Spleen (tissue), 7 donors: Measurements from ENCODE around the gene EYA2.

Source experiments
- CTCF ChIP-seq, 11 experiments: fragments of 200-600 bp in 7 of 11; fragments of 450-650 bp in 4 of 11; sonication (generic) in 4 of 11; IDR thresholded peaks in 8 of 11; conservative IDR thresholded peaks in 3 of 11; 1 replicate in 7 of 11; 2 replicates in 4 of 11; pipeline versions ENCODE4 v1.4.0 to v1.8.0; 2016 to 2021; ENCODE audit warnings: antibody characterized with exemption in 11 of 11, inconsistent platforms in 4 of 11, mild to moderate bottlenecking in 1 of 11
- POLR2A ChIP-seq, 3 donors: fragments of 450-650 bp; IDR thresholded peaks; one replicate each; pipeline ENCODE4 v1.5.1; 2017; ENCODE audit warnings: antibody characterized with exemption in 3 of 3, mild to moderate bottlenecking in 1 of 3
- POLR2AphosphoS5 ChIP-seq, 3 donors: sonication (generic); formaldehyde crosslinking; IDR thresholded peaks; one replicate each; pipeline ENCODE4 v1.5.1; 2017; ENCODE audit warnings: antibody characterized with exemption in 3 of 3
- donor health status: DM: no; HTN: no; CAD: no; lungs with moderate emphysema.
- donor health status: DM: no; HTN: no; CAD: no.
- donor health status: DM: no; HTN: no; CAD: no.

GRCh38 chr20:47225458-47225857 lies 330.8 kb downstream of the EYA2 start:
- no peak for TF ChIP-seq CTCF (IDR thresholded peaks at IDR 0.05 in 8 of 11, conservative IDR thresholded peaks at IDR 0.05 in 3 of 11)
- no peak for TF ChIP-seq POLR2A (IDR thresholded peaks at IDR 0.05)
- no peak for TF ChIP-seq POLR2AphosphoS5 (IDR thresholded peaks at IDR 0.05)
